Kidney epithelial cell (primary cell): ENCODE measurements around the gene IL36B. TPM values are rescaled to one million over a fixed set of nuclear protein-coding genes. Genes with fewer than 3 reads are reported as not detected.

ENCODE experiments used
- DNase-seq: peaks from one replicate; pipeline ENCODE4 v3.0.0-alpha.2; 2010; ENCODE audit warnings: low read depth
- H3K27me3 ChIP-seq: 2 replicates; pipeline ENCODE4 v1.6.0; 2011; ENCODE audit warnings: low read length; ENCODE audit not compliant: control insufficient read depth, insufficient read depth
- H3K36me3 ChIP-seq: 2 replicates; pipeline ENCODE4 v1.5.1; 2011; ENCODE audit warnings: low read length; ENCODE audit not compliant: control insufficient read depth, insufficient read depth
- H3K4me3 ChIP-seq: 2 replicates; pipeline ENCODE4 v1.5.1; 2011; ENCODE audit warnings: low read depth, mild to moderate bottlenecking, control low read depth, low read length
- CTCF ChIP-seq: IDR thresholded peaks from 2 replicates; pipeline ENCODE4 v1.5.1; 2011; ENCODE audit warnings: mild to moderate bottlenecking, moderate library complexity, low read length, control low read depth, inconsistent platforms; ENCODE audit not compliant: insufficient read depth, poor library complexity, severe bottlenecking
- total RNA-seq: library from RNA; depleted of rRNA; stranded (reverse); fragments of >200 nt; gene quantifications from 2 replicates; pipeline ENCODE4 v1.2.3, GENCODE V29; 2015

IL36B gene
- total RNA-seq, 1 donor from 2014 or later = not detected

DNA sequence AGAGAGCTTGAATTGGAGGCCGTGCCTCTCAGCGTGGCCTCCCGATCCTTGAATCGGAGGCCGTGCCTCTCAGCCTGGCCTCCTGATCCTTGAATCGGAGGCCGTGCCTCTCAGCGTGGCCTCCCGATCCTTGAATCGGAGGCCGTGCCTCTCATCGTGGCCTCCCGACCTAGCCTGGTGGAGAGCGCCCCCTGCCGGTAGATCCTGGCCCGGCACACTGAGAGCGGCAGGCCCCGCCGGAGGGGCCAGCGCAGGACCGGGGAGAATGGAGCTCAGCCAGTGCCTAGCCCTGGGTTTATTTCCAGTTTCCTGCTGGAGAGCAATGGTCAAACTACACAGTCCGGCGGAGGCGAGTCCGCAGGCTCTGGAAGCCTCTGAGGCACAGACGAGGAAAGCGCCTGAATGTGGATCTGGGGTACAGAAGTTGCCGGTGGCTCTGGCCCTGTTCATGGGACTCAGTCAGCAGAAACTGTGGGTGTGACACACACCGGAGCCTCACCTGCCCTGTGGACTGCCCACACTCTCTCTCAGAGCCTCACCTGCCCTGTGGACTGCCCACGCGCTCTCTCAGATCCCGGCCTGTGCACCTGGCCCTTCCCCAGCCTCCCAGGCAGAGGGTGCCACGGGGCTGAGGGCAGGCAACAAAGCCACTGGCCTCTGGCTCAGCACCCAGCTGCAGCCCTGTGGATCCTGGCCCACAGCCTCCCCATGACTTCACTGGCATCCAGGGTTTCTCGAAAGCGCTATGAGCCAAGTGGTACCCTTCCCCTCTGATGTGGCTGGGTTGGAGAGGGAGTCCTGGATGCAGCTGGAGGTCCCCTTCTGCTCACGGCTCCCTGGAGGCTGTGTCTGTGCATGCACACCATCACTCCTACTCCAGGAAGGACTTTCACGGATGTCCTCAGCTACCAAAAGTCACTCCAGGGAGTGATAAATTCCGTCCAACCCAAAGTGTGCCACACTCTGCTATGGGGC is 1.5 kb downstream of the IL36B start:
- Histone ChIP-seq H3K36me3 (no peaks in the 10 kb centered on the region), H3K4me3 (no peak overlapping the region), H3K27me3 (no peaks in the 10 kb centered on the region)
- TF ChIP-seq CTCF = no peak
- no peak for DNase-seq

- no peak for DNase-seq
- Histone ChIP-seq H3K4me3 (no peak overlapping the region), H3K36me3 (no peaks in the 10 kb centered on the region), H3K27me3 (no peaks in the 10 kb centered on the region)
- no peak for TF ChIP-seq CTCF
These were observed 6.2 kb downstream of the IL36B start for GRCh38 chr2:113046465-113046864.

GRCh38 chr2:113041871-113042270 is 10.8 kb downstream of the IL36B start:
- peak; percentile 19 for TF ChIP-seq CTCF
- H3K27me3 ChIP-seq = no peaks in the 10 kb centered on the region
- H3K4me3 ChIP-seq = no peak overlapping the region
- no peaks in the 10 kb centered on the region for H3K36me3 ChIP-seq
- no peak for DNase-seq

- no peak for TF ChIP-seq CTCF
- Histone ChIP-seq H3K27me3 (no peaks in the 10 kb centered on the region), H3K4me3 (no peak overlapping the region), H3K36me3 (no peaks in the 10 kb centered on the region)
- DNase-seq = no peak
These were observed 12.9 kb downstream of the IL36B start for GRCh38 chr2:113039719-113040118.

DNA sequence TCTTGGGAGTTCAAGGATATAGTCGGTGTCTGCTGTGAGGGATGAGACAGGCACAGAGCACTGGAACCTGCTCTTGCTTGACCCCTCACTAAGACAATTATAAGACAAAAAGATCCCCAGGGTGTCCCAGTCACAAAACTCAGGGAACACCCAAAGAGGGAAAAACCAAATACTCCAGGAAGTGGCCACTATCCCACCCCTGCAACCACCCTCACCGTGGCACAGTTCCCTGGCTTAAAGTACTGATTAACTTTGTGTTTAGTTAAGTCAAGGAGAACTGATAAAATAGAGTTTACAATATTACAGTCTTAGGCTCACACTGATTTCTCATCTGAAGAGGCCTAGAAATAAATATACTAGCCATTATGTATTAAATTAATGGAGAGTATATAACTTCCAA is 13.5 kb downstream of the IL36B start:
- Histone ChIP-seq H3K4me3 (no peak overlapping the region), H3K36me3 (no peaks in the 10 kb centered on the region), H3K27me3 (no peaks in the 10 kb centered on the region)
- DNase-seq = no peak
- TF ChIP-seq CTCF = no peak

DNA sequence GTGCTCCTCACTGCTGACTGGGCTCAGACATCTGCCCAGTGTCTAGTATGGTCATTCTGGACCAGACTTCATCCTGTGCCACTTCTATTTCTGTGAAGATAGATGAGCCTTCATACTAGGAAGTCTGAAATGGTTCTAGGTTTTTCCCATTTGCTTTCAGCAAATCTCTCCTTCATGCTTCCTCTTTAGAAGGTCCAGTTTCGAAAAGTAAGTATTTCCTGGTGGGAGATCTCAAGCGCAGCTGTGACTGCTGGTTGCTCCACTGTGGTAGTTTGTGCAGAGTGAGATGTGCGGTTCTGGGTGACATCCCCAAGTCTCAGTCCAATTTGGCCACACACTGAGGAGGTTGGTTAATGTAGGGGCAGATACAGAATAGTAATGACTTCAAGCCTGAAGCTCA is 14.4 kb downstream of the IL36B start:
- H3K4me3 ChIP-seq = no peak overlapping the region
- TF ChIP-seq CTCF = no peak
- DNase-seq = no peak
- H3K27me3 ChIP-seq = no peaks in the 10 kb centered on the region
- no peaks in the 10 kb centered on the region for H3K36me3 ChIP-seq
